PFSK-1 (cell line): Measurements from ENCODE around the gene CNGA3.

Experiments used
- FOXP2 ChIP-seq: optimal IDR thresholded peaks from 2 replicates; pipeline ENCODE3; 2011; ENCODE audit warnings: borderline replicate concordance, control low read depth, inconsistent platforms; ENCODE audit not compliant: insufficient read depth; ENCODE audit errors: extremely low read length, extremely low read depth
- POLR2AphosphoS5 ChIP-seq: IDR thresholded peaks from 2 replicates; pipeline ENCODE4 v1.6.1; 2012; ENCODE audit warnings: low read depth, mild to moderate bottlenecking, control low read depth, low read length, moderate library complexity
- REST ChIP-seq, 2 experiments: IDR thresholded peaks; 2 replicates each; pipeline versions ENCODE4 v1.6.1 to v1.8.0; 2011 to 2012; ENCODE audit warnings: low read depth in 2 of 2, low read length in 2 of 2, control low read depth in 1 of 2, inconsistent platforms in 1 of 2, mild to moderate bottlenecking in 1 of 2, moderate library complexity in 1 of 2; ENCODE audit not compliant: insufficient read depth in 1 of 2
- SIN3A ChIP-seq: IDR thresholded peaks from 2 replicates; pipeline ENCODE4 v1.6.1; 2012; ENCODE audit warnings: mild to moderate bottlenecking, low read length, moderate library complexity, borderline replicate concordance; ENCODE audit not compliant: insufficient read depth
- TAF1 ChIP-seq: IDR thresholded peaks from 2 replicates; pipeline ENCODE4 v1.6.1; 2012; ENCODE audit warnings: low read length, control low read depth, borderline replicate concordance; ENCODE audit not compliant: insufficient read depth

DNA sequence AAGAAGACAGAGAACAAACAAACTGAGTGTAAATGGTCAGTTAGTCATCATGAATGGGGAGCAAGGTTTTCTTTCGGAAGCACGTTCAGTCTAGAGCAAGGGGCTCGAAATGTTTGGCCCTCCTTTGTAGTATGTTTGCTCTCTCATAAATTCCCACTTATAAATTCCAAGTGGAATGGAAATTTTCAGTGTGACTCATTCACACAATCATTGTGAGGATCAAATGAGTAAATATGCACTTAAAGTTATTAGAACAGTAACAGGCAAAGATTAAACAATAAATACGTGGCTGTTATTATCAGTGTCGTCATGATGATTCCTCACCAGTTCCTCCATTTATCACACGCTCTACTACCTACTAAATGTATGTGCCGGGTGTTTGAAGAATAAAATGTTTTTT is 10.5 kb downstream of the CNGA3 start:
- TF ChIP-seq REST (IDR thresholded peaks at IDR 0.05; ENCODE audit: insufficient read depth in 1 of 2, low read depth in 2 of 2, low read length in 2 of 2), result no peak
- no peak for TF ChIP-seq POLR2AphosphoS5
- no peak for TF ChIP-seq SIN3A
- TF ChIP-seq TAF1, result no peak
- TF ChIP-seq FOXP2, result no peak
